ENCODE measurements around the gene SLC35G4. TPM values are rescaled to one million over a fixed set of nuclear protein-coding genes. Genes with fewer than 3 reads are reported as not detected.

The SLC35G4 gene
- total RNA-seq, 4 donors from 2014 or later, result not detected

DNA sequence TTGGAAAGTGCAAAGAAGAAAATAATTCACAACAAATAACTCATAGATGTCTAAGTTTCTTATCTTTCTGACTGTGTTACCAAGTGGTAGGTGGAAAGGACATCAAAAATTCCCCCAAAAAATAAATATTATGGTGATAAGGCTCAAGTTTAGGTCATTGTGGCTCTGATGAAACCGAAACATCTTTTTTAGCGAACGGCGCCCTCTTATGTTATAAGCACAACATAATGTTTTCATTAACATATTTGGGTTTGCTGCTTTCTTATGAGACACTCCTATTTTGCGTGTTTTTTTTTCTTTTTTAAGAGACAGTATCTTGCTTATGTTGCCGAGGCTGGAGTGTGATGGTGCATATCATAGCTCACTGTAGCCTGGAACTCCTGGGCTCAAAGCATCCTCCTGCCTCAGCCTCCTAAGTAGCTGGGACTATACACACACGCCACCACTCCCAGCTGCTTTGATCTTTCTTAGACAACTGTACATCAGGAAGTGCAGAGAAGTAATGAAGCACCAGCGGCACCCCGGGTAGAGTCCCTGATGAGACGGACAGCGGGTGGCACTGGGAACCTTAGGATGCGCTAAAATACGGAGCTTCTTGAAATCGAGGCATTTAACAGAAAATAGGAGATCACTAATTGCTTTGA is 38.5 kb upstream of the SLC35G4 start:
- Histone ChIP-seq H3K9me3 (no peaks in the 10 kb centered on the region), H3K36me3 (no peaks in the 10 kb centered on the region), H3K27me3 (peaks cover 23% of the 10 kb centered on the region), H3K4me1 (no peaks in the 10 kb centered on the region), H3K27ac (no peak overlapping the region), H3K4me3 (no peak overlapping the region)
- 66 to 72% methylated on average over 4 to 9 of the region's 14 CpGs for WGBS, 2 donors (ENCODE audit: low coverage in 1 of 2)
- ATAC-seq, result no peak
- TF ChIP-seq, protein P1, sequence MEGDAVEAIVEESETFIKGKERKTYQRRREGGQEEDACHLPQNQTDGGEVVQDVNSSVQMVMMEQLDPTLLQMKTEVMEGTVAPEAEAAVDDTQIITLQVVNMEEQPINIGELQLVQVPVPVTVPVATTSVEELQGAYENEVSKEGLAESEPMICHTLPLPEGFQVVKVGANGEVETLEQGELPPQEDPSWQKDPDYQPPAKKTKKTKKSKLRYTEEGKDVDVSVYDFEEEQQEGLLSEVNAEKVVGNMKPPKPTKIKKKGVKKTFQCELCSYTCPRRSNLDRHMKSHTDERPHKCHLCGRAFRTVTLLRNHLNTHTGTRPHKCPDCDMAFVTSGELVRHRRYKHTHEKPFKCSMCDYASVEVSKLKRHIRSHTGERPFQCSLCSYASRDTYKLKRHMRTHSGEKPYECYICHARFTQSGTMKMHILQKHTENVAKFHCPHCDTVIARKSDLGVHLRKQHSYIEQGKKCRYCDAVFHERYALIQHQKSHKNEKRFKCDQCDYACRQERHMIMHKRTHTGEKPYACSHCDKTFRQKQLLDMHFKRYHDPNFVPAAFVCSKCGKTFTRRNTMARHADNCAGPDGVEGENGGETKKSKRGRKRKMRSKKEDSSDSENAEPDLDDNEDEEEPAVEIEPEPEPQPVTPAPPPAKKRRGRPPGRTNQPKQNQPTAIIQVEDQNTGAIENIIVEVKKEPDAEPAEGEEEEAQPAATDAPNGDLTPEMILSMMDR (IDR thresholded peaks at IDR 0.05), result no peak
- TF ChIP-seq POLR2AphosphoS5 (IDR thresholded peaks at IDR 0.05) (no peak), POLR2A (IDR thresholded peaks at IDR 0.05) (no peak), EP300 (IDR thresholded peaks at IDR 0.05) (no peak)

DNA sequence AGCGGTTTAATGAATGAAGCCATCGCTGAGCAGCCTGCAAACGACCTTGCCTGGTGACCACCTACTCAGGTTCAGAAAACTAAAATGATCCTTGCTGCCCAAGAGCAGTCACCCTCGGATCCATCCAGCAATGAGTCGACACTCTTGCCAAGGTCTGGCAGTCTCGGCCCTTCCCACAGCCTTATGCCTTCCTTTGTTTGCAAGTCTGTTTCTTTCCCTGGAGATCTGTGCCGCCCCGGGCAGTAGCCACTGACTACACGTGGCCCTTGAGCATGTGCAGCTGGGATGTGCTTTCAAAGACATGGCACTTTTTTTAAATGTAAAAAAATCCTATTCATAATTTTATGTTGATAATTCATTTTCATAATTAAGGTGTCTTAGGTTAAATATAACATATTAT is 37.2 kb upstream of the SLC35G4 start:
- Histone ChIP-seq H3K27me3 (peaks cover 20% of the 10 kb centered on the region), H3K27ac (no peak overlapping the region), H3K36me3 (no peaks in the 10 kb centered on the region), H3K9me3 (no peaks in the 10 kb centered on the region), H3K4me1 (no peaks in the 10 kb centered on the region), H3K4me3 (no peak overlapping the region)
- WGBS, 2 donors (ENCODE audit: low coverage in 1 of 2), result 51 to 80% methylated on average over 2 to 9 of the region's 9 CpGs
- TF ChIP-seq, protein P1 (IDR thresholded peaks at IDR 0.05), result no peak
- TF ChIP-seq POLR2AphosphoS5 (IDR thresholded peaks at IDR 0.05) (no peak), EP300 (IDR thresholded peaks at IDR 0.05) (no peak), POLR2A (IDR thresholded peaks at IDR 0.05) (no peak)
- ATAC-seq, result no peak

DNA sequence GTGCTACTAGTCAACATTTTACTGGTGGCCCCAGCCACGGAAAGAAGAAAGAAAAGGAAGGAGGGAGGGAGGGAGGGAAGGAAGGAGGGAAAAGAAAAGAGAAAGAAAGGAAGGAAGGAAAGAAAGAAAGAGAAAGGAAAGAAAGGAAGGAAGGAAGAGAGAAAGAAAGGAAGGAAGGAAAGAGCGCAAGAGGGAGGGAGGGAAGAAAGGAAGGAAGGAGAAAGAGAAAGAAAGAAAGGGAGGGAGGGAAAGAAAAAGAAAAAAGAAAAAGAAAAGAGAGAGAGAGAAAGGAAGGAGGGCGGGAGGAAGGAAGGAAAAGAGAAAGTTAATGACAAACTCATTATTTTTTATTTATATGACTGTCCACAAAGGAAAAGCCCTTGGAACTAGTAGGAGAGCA is 34.9 kb upstream of the SLC35G4 start:
- TF ChIP-seq, protein P1 (IDR thresholded peaks at IDR 0.05), result no peak
- TF ChIP-seq EP300 (IDR thresholded peaks at IDR 0.05) (no peak), POLR2A (IDR thresholded peaks at IDR 0.05) (no peak), POLR2AphosphoS5 (IDR thresholded peaks at IDR 0.05) (no peak)
- Histone ChIP-seq H3K36me3 (no peaks in the 10 kb centered on the region), H3K9me3 (no peaks in the 10 kb centered on the region), H3K4me3 (no peak overlapping the region), H3K4me1 (no peaks in the 10 kb centered on the region), H3K27me3 (peaks cover 20% of the 10 kb centered on the region), H3K27ac (no peak overlapping the region)
- ATAC-seq, result no peak
- 50 to 72% methylated on average over 1 to 3 of the region's 3 CpGs for WGBS, 2 donors (ENCODE audit: low coverage in 1 of 2)

DNA sequence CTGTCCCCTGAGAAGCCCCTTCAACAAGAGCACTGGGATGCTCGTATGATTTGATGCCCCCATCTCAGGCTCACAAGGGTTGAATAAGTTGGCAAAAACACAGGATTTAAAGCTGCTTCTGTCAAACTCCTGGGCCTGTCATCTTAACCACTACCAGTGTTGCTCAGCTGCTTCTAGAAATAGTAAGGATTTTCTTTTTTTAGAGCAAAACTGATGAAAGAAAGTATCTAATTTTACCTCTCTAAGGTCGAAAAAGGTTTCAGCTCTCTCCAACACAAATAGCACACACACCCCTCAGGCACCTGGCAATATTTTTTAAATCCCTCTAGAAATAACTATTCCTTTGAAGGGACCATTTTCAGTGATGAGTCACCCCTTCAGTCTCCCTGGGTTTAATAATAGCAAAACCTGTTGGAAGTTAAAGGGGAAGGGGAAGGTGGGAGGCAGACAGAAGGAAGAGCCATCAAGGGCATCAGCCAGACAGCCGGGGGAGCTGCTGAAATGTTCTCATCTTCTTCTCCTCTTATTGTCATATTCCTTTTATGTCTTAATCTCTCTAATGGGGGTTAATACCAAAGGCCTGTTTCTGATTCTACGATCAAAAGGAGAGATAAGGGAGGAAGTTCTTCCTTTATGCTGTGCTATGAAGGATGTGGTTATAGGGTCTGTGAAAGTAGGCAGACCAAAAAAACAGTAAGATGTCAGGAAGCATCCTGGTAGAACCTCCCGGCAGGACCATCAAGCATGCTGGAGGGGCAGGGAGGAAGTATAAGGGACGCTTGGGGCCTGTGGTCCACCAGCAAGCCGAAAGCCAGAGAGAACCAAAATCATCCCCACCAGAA is 31.9 kb upstream of the SLC35G4 start:
- H3K9me3 ChIP-seq, result no peaks in the 10 kb centered on the region
- H3K36me3 ChIP-seq, result no peaks in the 10 kb centered on the region
- TF ChIP-seq, protein P1 (IDR thresholded peaks at IDR 0.05), result no peak
- TF ChIP-seq POLR2A (IDR thresholded peaks at IDR 0.05), result no peak
- no peak for TF ChIP-seq EP300 (IDR thresholded peaks at IDR 0.05)
- no peak for TF ChIP-seq POLR2AphosphoS5 (IDR thresholded peaks at IDR 0.05)
- H3K4me3 ChIP-seq, result no peak overlapping the region
- H3K4me1 ChIP-seq, result no peaks in the 10 kb centered on the region
- H3K27me3 ChIP-seq, result no peaks in the 10 kb centered on the region
- WGBS, 2 donors (ENCODE audit: low coverage in 1 of 2), result 41 to 52% methylated on average over 6 to 7 of the region's 7 CpGs
- H3K27ac ChIP-seq, result no peak overlapping the region
- ATAC-seq, result no peak

Measured in gastroesophageal sphincter (tissue), 4 donors.